ENCODE measurements around the gene CDC42BPA. TPM values are rescaled to one million over a fixed set of nuclear protein-coding genes. Genes with fewer than 3 reads are reported as not detected.

CDC42BPA gene
- total and polyA plus RNA-seq, 2 of the 13 experiments (the other 11 are each of a cell fraction or from before 2014, with no cell fraction given) = 6.5 to 16.0 TPM

DNA sequence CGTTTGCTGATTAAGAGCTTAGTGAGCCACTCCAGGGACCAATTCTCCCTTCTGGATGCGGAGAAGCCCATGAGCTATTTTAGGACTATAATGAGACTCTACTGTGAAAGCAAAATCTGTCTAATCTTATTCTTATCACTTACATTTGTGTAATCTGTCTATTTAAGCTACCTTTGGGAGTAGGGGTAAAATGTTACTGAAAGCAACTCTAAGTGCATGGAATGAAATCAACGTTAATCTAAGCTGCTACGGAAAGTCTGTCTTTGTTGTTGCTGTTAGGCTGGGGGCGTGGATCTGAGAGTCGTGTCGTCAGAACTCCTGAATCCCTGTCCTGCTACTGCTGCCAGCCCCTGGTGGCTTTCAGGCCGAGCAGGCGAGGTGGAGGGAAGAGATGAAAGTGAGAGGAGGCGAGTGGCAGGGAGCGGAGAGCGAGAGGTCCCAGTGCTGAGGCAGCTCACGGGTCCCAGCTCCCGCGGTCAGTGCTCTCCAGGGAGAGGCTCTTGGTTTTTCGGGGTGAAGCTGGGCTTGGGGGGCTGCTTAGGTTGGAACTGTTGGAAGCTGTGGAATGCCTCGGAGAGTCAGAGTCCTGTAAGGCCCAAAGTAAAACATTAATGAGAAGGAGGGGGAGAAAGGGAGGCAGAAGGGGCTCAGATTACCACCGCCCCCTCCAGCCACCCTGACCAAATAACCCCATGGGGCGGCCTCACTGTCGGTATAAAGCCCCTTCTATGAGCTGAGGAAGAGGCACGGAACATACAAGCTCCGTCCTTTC, 324.3 kb downstream of the CDC42BPA start (continued):
- TF ChIP-seq, protein P1, sequence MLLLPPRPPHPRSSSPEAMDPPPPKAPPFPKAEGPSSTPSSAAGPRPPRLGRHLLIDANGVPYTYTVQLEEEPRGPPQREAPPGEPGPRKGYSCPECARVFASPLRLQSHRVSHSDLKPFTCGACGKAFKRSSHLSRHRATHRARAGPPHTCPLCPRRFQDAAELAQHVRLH (CRISPR knock-in tag; IDR thresholded peaks at IDR 0.05; ENCODE audit: borderline replicate concordance, low read depth) = no peak
- TF ChIP-seq, protein P2, sequence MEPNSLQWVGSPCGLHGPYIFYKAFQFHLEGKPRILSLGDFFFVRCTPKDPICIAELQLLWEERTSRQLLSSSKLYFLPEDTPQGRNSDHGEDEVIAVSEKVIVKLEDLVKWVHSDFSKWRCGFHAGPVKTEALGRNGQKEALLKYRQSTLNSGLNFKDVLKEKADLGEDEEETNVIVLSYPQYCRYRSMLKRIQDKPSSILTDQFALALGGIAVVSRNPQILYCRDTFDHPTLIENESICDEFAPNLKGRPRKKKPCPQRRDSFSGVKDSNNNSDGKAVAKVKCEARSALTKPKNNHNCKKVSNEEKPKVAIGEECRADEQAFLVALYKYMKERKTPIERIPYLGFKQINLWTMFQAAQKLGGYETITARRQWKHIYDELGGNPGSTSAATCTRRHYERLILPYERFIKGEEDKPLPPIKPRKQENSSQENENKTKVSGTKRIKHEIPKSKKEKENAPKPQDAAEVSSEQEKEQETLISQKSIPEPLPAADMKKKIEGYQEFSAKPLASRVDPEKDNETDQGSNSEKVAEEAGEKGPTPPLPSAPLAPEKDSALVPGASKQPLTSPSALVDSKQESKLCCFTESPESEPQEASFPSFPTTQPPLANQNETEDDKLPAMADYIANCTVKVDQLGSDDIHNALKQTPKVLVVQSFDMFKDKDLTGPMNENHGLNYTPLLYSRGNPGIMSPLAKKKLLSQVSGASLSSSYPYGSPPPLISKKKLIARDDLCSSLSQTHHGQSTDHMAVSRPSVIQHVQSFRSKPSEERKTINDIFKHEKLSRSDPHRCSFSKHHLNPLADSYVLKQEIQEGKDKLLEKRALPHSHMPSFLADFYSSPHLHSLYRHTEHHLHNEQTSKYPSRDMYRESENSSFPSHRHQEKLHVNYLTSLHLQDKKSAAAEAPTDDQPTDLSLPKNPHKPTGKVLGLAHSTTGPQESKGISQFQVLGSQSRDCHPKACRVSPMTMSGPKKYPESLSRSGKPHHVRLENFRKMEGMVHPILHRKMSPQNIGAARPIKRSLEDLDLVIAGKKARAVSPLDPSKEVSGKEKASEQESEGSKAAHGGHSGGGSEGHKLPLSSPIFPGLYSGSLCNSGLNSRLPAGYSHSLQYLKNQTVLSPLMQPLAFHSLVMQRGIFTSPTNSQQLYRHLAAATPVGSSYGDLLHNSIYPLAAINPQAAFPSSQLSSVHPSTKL (CRISPR knock-in tag; IDR thresholded peaks at IDR 0.05) = peak; percentile 28; the same call in 1 of the 2 replicates
- TF ChIP-seq SP4 (CRISPR knock-in tag; IDR thresholded peaks at IDR 0.05) = peak; percentile 19; the same call in 1 of the 2 replicates
- TF ChIP-seq SIX4 (CRISPR knock-in tag; IDR thresholded peaks at IDR 0.05) = peak; percentile 90
- no peak for TF ChIP-seq KDM1A (CRISPR knock-in tag; IDR thresholded peaks at IDR 0.05)
- TF ChIP-seq RXRB (CRISPR knock-in tag; IDR thresholded peaks at IDR 0.05; ENCODE audit: borderline replicate concordance) = 0 out of 2 replicates have a peak, but pooled peaks have one; percentile 8
- TF ChIP-seq, protein P3, sequence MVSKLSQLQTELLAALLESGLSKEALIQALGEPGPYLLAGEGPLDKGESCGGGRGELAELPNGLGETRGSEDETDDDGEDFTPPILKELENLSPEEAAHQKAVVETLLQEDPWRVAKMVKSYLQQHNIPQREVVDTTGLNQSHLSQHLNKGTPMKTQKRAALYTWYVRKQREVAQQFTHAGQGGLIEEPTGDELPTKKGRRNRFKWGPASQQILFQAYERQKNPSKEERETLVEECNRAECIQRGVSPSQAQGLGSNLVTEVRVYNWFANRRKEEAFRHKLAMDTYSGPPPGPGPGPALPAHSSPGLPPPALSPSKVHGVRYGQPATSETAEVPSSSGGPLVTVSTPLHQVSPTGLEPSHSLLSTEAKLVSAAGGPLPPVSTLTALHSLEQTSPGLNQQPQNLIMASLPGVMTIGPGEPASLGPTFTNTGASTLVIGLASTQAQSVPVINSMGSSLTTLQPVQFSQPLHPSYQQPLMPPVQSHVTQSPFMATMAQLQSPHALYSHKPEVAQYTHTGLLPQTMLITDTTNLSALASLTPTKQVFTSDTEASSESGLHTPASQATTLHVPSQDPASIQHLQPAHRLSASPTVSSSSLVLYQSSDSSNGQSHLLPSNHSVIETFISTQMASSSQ (IDR thresholded peaks at IDR 0.05; ENCODE audit: low read depth) = peak; percentile 68; the same call in 1 of the 2 replicates
- TF ChIP-seq, protein P3 (CRISPR knock-in tag; IDR thresholded peaks at IDR 0.05; ENCODE audit: borderline replicate concordance) = peak; percentile 75; the same call in 1 of the 2 replicates
- TF ChIP-seq, protein P4, sequence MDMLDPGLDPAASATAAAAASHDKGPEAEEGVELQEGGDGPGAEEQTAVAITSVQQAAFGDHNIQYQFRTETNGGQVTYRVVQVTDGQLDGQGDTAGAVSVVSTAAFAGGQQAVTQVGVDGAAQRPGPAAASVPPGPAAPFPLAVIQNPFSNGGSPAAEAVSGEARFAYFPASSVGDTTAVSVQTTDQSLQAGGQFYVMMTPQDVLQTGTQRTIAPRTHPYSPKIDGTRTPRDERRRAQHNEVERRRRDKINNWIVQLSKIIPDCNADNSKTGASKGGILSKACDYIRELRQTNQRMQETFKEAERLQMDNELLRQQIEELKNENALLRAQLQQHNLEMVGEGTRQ (IDR thresholded peaks at IDR 0.05; ENCODE audit: low read depth, low read length) = no peak
- TF ChIP-seq, protein P4 (CRISPR knock-in tag; IDR thresholded peaks at IDR 0.05; ENCODE audit: borderline replicate concordance) = no peak
- TF ChIP-seq ELF3 (CRISPR knock-in tag; IDR thresholded peaks at IDR 0.05) = no peak
- TF ChIP-seq TSC22D2 (CRISPR knock-in tag; IDR thresholded peaks at IDR 0.05; ENCODE audit: borderline replicate concordance) = no peak
- peak; percentile 45; the same call in 1 of the 2 replicates for TF ChIP-seq TBX2 (CRISPR knock-in tag; IDR thresholded peaks at IDR 0.05; ENCODE audit: borderline replicate concordance)
- TF ChIP-seq ERF (CRISPR knock-in tag; IDR thresholded peaks at IDR 0.05) = no peak; the same call in 1 of the 2 replicates
